Colonic mucosa (tissue), 4 donors: ENCODE data around the gene ZNF407. TPM values are rescaled to one million over a fixed set of nuclear protein-coding genes. Genes with fewer than 3 reads are reported as not detected.

Source experiments
- DNase-seq: peaks from one replicate; pipeline ENCODE4 v3.0.0-alpha.2; 2020
- H3K27ac ChIP-seq: fragments of 200-600 bp; one replicate; pipeline ENCODE4 v1.8.0; 2021
- H3K27me3 ChIP-seq: fragments of 200-600 bp; one replicate; pipeline ENCODE4 v1.8.0; 2021
- H3K36me3 ChIP-seq: fragments of 200-600 bp; one replicate; pipeline ENCODE4 v1.8.0; 2021
- H3K4me1 ChIP-seq: fragments of 200-600 bp; one replicate; pipeline ENCODE4 v1.8.0; 2021; ENCODE audit warnings: mild to moderate bottlenecking
- H3K4me3 ChIP-seq: fragments of 200-600 bp; one replicate; pipeline ENCODE4 v1.8.0; 2021
- H3K9ac ChIP-seq, 2 donors: one replicate each; pipeline ENCODE4 v1.7.0; 2013; ENCODE audit warnings: control low read depth in 2 of 2, low read depth in 2 of 2, low read length in 2 of 2
- H3K9me3 ChIP-seq: fragments of 200-600 bp; one replicate; pipeline ENCODE4 v1.8.0; 2021
- CTCF ChIP-seq: fragments of 200-600 bp; IDR thresholded peaks from one replicate; pipeline ENCODE4 v1.8.0; 2022; ENCODE audit warnings: antibody characterized with exemption, mild to moderate bottlenecking
- intact Hi-C: fragments of 100-400 bp; cut with DNase I; formaldehyde crosslinking; loops from one replicate; pipeline ENCODE4 v1.14.1; 2022
- total RNA-seq, 2 donors: library from RNA; stranded (reverse); fragmentation: NEBNext Ultra II Directional in 1 of 2; extraction: Animal tissue kit (Norgen Biotek cat#: 25700) in 1 of 2; gene quantifications; one replicate each; pipeline ENCODE4 v1.2.1, GENCODE V29; 2021
- donor health status: healthy.
- donor health status: DM: no; HTN: no; CAD: no.
- donor health status: DM: no; HTN: no; CAD: no.

ZNF407 gene
- total RNA-seq, 2 donors from 2014 or later, result 8.1 to 13.1 TPM

- Histone ChIP-seq H3K36me3 (no peaks in the 10 kb centered on the region), H3K27ac (no peak overlapping the region), H3K9ac (no peak overlapping the region), H3K4me1 (no peaks in the 10 kb centered on the region), H3K27me3 (no peaks in the 10 kb centered on the region), H3K4me3 (no peak overlapping the region), H3K9me3 (no peaks in the 10 kb centered on the region)
- DNase-seq, result no peak
- intact Hi-C loops, result no loop called here
- TF ChIP-seq CTCF, result no peak
These were observed 412.2 kb downstream of the ZNF407 start for GRCh38 chr18:75009878-75010277.

- H3K9ac ChIP-seq, result no peak overlapping the region
- no peak for DNase-seq
- H3K4me1 ChIP-seq, result no peaks in the 10 kb centered on the region
- no peaks in the 10 kb centered on the region for H3K27me3 ChIP-seq
- no peak overlapping the region for H3K27ac ChIP-seq
- no peak for TF ChIP-seq CTCF
- intact Hi-C loops, result no loop called here
- no peaks in the 10 kb centered on the region for H3K36me3 ChIP-seq
- no peaks in the 10 kb centered on the region for H3K9me3 ChIP-seq
- no peak overlapping the region for H3K4me3 ChIP-seq
These were observed 412.6 kb downstream of the ZNF407 start for GRCh38 chr18:75010278-75010677.

- no peak overlapping the region for H3K4me3 ChIP-seq
- no peak for DNase-seq
- TF ChIP-seq CTCF, result no peak
- H3K9me3 ChIP-seq, result no peaks in the 10 kb centered on the region
- H3K4me1 ChIP-seq, result no peaks in the 10 kb centered on the region
- no peak overlapping the region for H3K9ac ChIP-seq
- H3K27me3 ChIP-seq, result no peaks in the 10 kb centered on the region
- no peak overlapping the region for H3K27ac ChIP-seq
- intact Hi-C loops, result no loop called here
- no peaks in the 10 kb centered on the region for H3K36me3 ChIP-seq
These were observed 413.0 kb downstream of the ZNF407 start for GRCh38 chr18:75010689-75011088.

- TF ChIP-seq CTCF, result no peak
- Histone ChIP-seq H3K36me3 (no peaks in the 10 kb centered on the region), H3K9ac (no peak overlapping the region), H3K27me3 (no peaks in the 10 kb centered on the region), H3K4me3 (no peak overlapping the region), H3K4me1 (no peaks in the 10 kb centered on the region), H3K9me3 (no peaks in the 10 kb centered on the region), H3K27ac (no peak overlapping the region)
- no peak for DNase-seq
- intact Hi-C loops, result no loop called here
These were observed 418.5 kb downstream of the ZNF407 start for GRCh38 chr18:75016025-75016717.

GRCh38 chr18:75023473-75023872 lies 425.8 kb downstream of the ZNF407 start:
- no peak overlapping the region for H3K4me3 ChIP-seq
- intact Hi-C loops, result no loop called here
- no peak for DNase-seq

More at GRCh38 chr18:75023473-75023872, 425.8 kb downstream of the ZNF407 start:
- H3K36me3 ChIP-seq, result no peaks in the 10 kb centered on the region
- H3K9me3 ChIP-seq, result no peaks in the 10 kb centered on the region
- no peak overlapping the region for H3K27ac ChIP-seq
- H3K9ac ChIP-seq, result no peak overlapping the region
- H3K27me3 ChIP-seq, result no peaks in the 10 kb centered on the region
- no peak for TF ChIP-seq CTCF
- no peaks in the 10 kb centered on the region for H3K4me1 ChIP-seq
